Activated B cell treated with CpG ODN at 0.5 μM for 24 hours (primary cell): ENCODE results near the gene YLPM1. TPM values are rescaled to one million over a fixed set of nuclear protein-coding genes. Genes with fewer than 3 reads are reported as not detected.

Source experiments
- ATAC-seq: fragments of 200-7000 bp; cut with Tn5 transposase; one replicate; pipeline ENCODE4 v1.10.0; 2021; ENCODE audit warnings: low read depth, mild to moderate bottlenecking, moderate library complexity
- CTCF ChIA-PET: fragments of 350-600 bp; sonication (Branson Sonifier 250); formaldehyde crosslinking; loops from one replicate; lab custom pipeline; 2021; ENCODE audit warnings: antibody characterized with exemption; lab: Charles Lee
- POLR2A ChIA-PET: fragments of 350-600 bp; sonication (Branson Sonifier 250); formaldehyde crosslinking; loops from one replicate; lab custom pipeline; 2021; ENCODE audit warnings: antibody characterized with exemption; lab: Charles Lee
- DNase-seq: peaks from one replicate; pipeline ENCODE4 v3.0.0; 2022
- H3K27ac Mint-ChIP-seq: one replicate; pipeline ENCODE4 v1.8.0; 2020; ENCODE audit warnings: mixed read lengths
- H3K27me3 Mint-ChIP-seq: one replicate; pipeline ENCODE4 v1.8.0; 2021; ENCODE audit warnings: mixed read lengths
- H3K36me3 Mint-ChIP-seq: one replicate; pipeline ENCODE4 v1.8.0; 2021; ENCODE audit warnings: low read depth, mixed read lengths
- H3K4me1 Mint-ChIP-seq: one replicate; pipeline ENCODE4 v1.8.0; 2021; ENCODE audit warnings: mixed read lengths
- H3K4me3 Mint-ChIP-seq: one replicate; pipeline ENCODE4 v1.8.0; 2020; ENCODE audit warnings: mild to moderate bottlenecking, mixed read lengths
- H3K9me3 Mint-ChIP-seq: one replicate; pipeline ENCODE4 v1.8.0; 2020; ENCODE audit warnings: mixed read lengths
- CTCF ChIP-seq: fragments of 200-600 bp; IDR thresholded peaks from one replicate; pipeline ENCODE4 v1.8.0; 2022; ENCODE audit warnings: antibody characterized with exemption, mild to moderate bottlenecking
- intact Hi-C: fragments of 100-400 bp; cut with micrococcal nuclease; formaldehyde crosslinking; loops from one replicate; pipeline ENCODE4 v1.15.1; 2024
- total RNA-seq: library from RNA; stranded (reverse); gene quantifications from 2 replicates; pipeline ENCODE4 v1.2.3, GENCODE V29; 2022

YLPM1 gene
- total RNA-seq = 68.5 and 85.9 TPM in 2 replicates

- ATAC-seq = peak; percentile 95
- intact Hi-C loops = loop anchor here (1.0 to 5.0 kb wide), 12 partner anchors 14 to 1706 kb away; partner anchors contain the start of genes ACYP1, AREL1, DLST and EIF2B2
- Mint-ChIP-seq H3K4me1 (peaks cover 55% of the 10 kb centered on the region), H3K27ac (peak within 1 kb of the TSS; percentile 90), H3K36me3 (peaks cover 26% of the 10 kb centered on the region), H3K27me3 (no peaks in the 10 kb centered on the region), H3K9me3 (no peaks in the 10 kb centered on the region), H3K4me3 (peak within 1 kb of the TSS; percentile 90)
- ChIA-PET POLR2A (interaction anchor here (0.5 to 2.6 kb wide), 22 partner anchors 9 to 708 kb away, joined by 3 to 9 read pairs (median 3); partner anchors contain the start of genes ACYP1, AREL1, EIF2B2 and FCF1), CTCF (interaction anchor here (0.8 to 2.1 kb wide), 5 partner anchors 23 to 300 kb away, joined by 3 to 8 read pairs (median 4); no protein-coding TSS in a partner anchor)
- no peak for TF ChIP-seq CTCF
- peak; percentile 86 for DNase-seq
Measured at GRCh38 chr14:74762917-74763802, at the start of gene YLPM1. Gene YLPM1 (plus strand): TSS chr14:74763316. CDS start chr14:74763490, 174 bp downstream.

GRCh38 chr14:74713395-74713735 is 49.8 kb upstream of the YLPM1 start:
- Mint-ChIP-seq H3K27me3 (no peaks in the 10 kb centered on the region), H3K9me3 (no peaks in the 10 kb centered on the region), H3K4me3 (peak overlapping the region; percentile 95), H3K27ac (peak overlapping the region; percentile 92), H3K4me1 (peaks cover 49% of the 10 kb centered on the region), H3K36me3 (peaks cover 40% of the 10 kb centered on the region)
- TF ChIP-seq CTCF = no peak
- ChIA-PET POLR2A (interaction anchor here (1.6 kb wide), 2 partner anchors 50 to 101 kb away, joined by 5 to 9 read pairs; partner anchors contain the start of genes LTBP2 and YLPM1), CTCF (no interaction called here)
- intact Hi-C loops = loop anchor here (1.0 to 10.0 kb wide), 8 partner anchors 29 to 1577 kb away; partner anchors contain the start of genes ACYP1, EIF2B2, ERG28 and PSEN1
- DNase-seq = no peak
- no peak for ATAC-seq

GRCh38 chr14:74720526-74720925 is 42.6 kb upstream of the YLPM1 start:
- intact Hi-C loops = no loop called here
- no peaks in the 10 kb centered on the region for H3K9me3 Mint-ChIP-seq
- no peak for DNase-seq
- no peak overlapping the region for H3K27ac Mint-ChIP-seq
- ChIA-PET CTCF (no interaction called here), POLR2A (no interaction called here)
- TF ChIP-seq CTCF = no peak
- H3K4me1 Mint-ChIP-seq = peaks cover under 1% of the 10 kb centered on the region
- no peaks in the 10 kb centered on the region for H3K27me3 Mint-ChIP-seq
- H3K36me3 Mint-ChIP-seq = peaks cover 57% of the 10 kb centered on the region
- ATAC-seq = no peak
- no peak overlapping the region for H3K4me3 Mint-ChIP-seq

GRCh38 chr14:74723134-74723533 is 40.0 kb upstream of the YLPM1 start:
- Mint-ChIP-seq H3K4me1 (no peaks in the 10 kb centered on the region), H3K36me3 (peaks cover 48% of the 10 kb centered on the region), H3K27me3 (no peaks in the 10 kb centered on the region), H3K4me3 (no peak overlapping the region), H3K9me3 (no peaks in the 10 kb centered on the region), H3K27ac (no peak overlapping the region)
- intact Hi-C loops = no loop called here
- ATAC-seq (no peak), DNase-seq (no peak)
- ChIA-PET POLR2A (no interaction called here), CTCF (no interaction called here)
- no peak for TF ChIP-seq CTCF

- Mint-ChIP-seq H3K4me1 (no peaks in the 10 kb centered on the region), H3K9me3 (no peaks in the 10 kb centered on the region), H3K36me3 (peaks cover 67% of the 10 kb centered on the region), H3K27me3 (no peaks in the 10 kb centered on the region), H3K4me3 (no peak overlapping the region), H3K27ac (no peak overlapping the region)
- ChIA-PET POLR2A (no interaction called here), CTCF (no interaction called here)
- ATAC-seq (no peak), DNase-seq (no peak)
- no peak for TF ChIP-seq CTCF
- intact Hi-C loops = no loop called here
Measured at GRCh38 chr14:74732387-74732786, 30.7 kb upstream of the YLPM1 start.
